ENCODE results near the gene CD177.

GRCh38 chr19:43318796-43319314 lies 34.6 kb upstream of the CD177 start:
- TF ChIP-seq POLR2A (IDR thresholded peaks at IDR 0.05; ENCODE audit: low read length), result no peak
- TF ChIP-seq GATA1 (IDR thresholded peaks at IDR 0.05; ENCODE audit: low read depth, low read length), result no peak
